ENCODE results near the gene E2F4. TPM values are rescaled to one million over a fixed set of nuclear protein-coding genes. Genes with fewer than 3 reads are reported as not detected.

The E2F4 gene
- total and polyA plus RNA-seq, 2 of the 13 experiments (the other 11 are each of a cell fraction or from before 2014, with no cell fraction given) = 84.8 to 91.2 TPM

- TF ChIP-seq ZNF652 (CRISPR knock-in tag; IDR thresholded peaks at IDR 0.05; ENCODE audit: borderline replicate concordance, low read depth) = 0 out of 2 replicates have a peak, but pooled peaks have one; percentile 41
- TF ChIP-seq KAT7 (CRISPR knock-in tag; IDR thresholded peaks at IDR 0.05; ENCODE audit: borderline replicate concordance) = 0 out of 2 replicates have a peak, but pooled peaks have one; percentile 45
- TF ChIP-seq ATF1 (CRISPR knock-in tag; IDR thresholded peaks at IDR 0.05) = no peak
- TF ChIP-seq ZNF75D (CRISPR knock-in tag; IDR thresholded peaks at IDR 0.05; ENCODE audit: borderline replicate concordance) = no peak
- TF ChIP-seq SATB2 (CRISPR knock-in tag; IDR thresholded peaks at IDR 0.05) = 0 out of 2 replicates have a peak, but pooled peaks have one; percentile 26
- TF ChIP-seq MBNL3 (CRISPR knock-in tag; conservative IDR thresholded peaks at IDR 0.05) = no peak
- TF ChIP-seq PHB2 (IDR thresholded peaks at IDR 0.05; ENCODE audit: partially characterized antibody) = no peak
- no peak for TF ChIP-seq ZNF318 (CRISPR knock-in tag; IDR thresholded peaks at IDR 0.05)
- TF ChIP-seq ZNF333 (CRISPR knock-in tag; IDR thresholded peaks at IDR 0.05; ENCODE audit: borderline replicate concordance) = peak; percentile 51; the same call in 1 of the 2 replicates
- TF ChIP-seq TCF12 (IDR thresholded peaks at IDR 0.05) = no peak
- TF ChIP-seq TCF12 (CRISPR knock-in tag; IDR thresholded peaks at IDR 0.05) = peak; percentile 72; the same call in 1 of the 2 replicates
- TF ChIP-seq BRCA1 (CRISPR knock-in tag; IDR thresholded peaks at IDR 0.05) = 0 out of 2 replicates have a peak, but pooled peaks have one; percentile 83
- TF ChIP-seq IRX3 (CRISPR knock-in tag; IDR thresholded peaks at IDR 0.05; ENCODE audit: borderline replicate concordance, low read depth) = peak; percentile 50; the same call in 1 of the 2 replicates
- TF ChIP-seq ZNF234 (CRISPR knock-in tag; conservative IDR thresholded peaks at IDR 0.05) = no peak
- peak; percentile 77 for TF ChIP-seq HNF1B (CRISPR knock-in tag; IDR thresholded peaks at IDR 0.05)
- no peak for TF ChIP-seq TRIM22 (IDR thresholded peaks at IDR 0.05)
- TF ChIP-seq ZNF777 (CRISPR knock-in tag; IDR thresholded peaks at IDR 0.05) = no peak; the same call in 1 of the 2 replicates
- TF ChIP-seq ZNF747 (CRISPR knock-in tag; IDR thresholded peaks at IDR 0.05; ENCODE audit: borderline replicate concordance) = peak; percentile 28; the same call in 1 of the 2 replicates
- no peak for TF ChIP-seq TBP (CRISPR knock-in tag; IDR thresholded peaks at IDR 0.05)
- TF ChIP-seq ZNF33B (CRISPR knock-in tag; IDR thresholded peaks at IDR 0.05) = peak; percentile 53; the same call in 1 of the 2 replicates
Measured at GRCh38 chr16:67191995-67192681, at the start of gene E2F4 (continued).
